ENCODE data around the gene GLYATL1.

The GLYATL1 gene

DNA sequence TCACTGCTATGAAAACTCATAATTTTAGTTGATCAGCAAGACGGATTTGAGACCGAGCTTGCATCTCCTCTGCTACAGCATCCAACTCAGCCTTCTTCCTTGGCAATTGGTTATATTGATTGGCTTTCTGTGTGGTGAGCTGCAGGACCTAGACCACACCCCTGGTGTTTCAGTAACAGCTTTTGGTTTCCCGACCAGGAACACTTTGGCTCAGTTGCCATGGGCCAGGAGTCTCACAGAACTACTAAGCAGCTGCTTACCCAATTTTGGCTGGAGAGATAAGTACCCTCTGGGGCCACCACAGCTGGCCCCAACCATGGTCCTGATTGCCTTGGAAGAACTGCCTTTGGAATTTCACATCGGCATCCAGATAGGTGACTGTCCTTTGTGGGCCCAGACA lies at the start of gene GLYATL1:
Gene GLYATL1, plus strand, starts transcription at position 212 of the 400 bp plus-strand sequence. CDS start 7,600 bp downstream, outside the sequence.
- intact Hi-C loops (cut with DNase I; ENCODE audit: low total_unique reads): no loop called here
- DNase-seq: no peak
- Histone ChIP-seq H3K4me3 (no peak within 1 kb of the TSS), H3K4me1 (no peaks in the 10 kb centered on the region), H3K27me3 (no peaks in the 10 kb centered on the region), H3K9me3 (no peaks in the 10 kb centered on the region), H3K36me3 (no peaks in the 10 kb centered on the region), H3K27ac (no peak within 1 kb of the TSS)
- TF ChIP-seq, protein P1, sequence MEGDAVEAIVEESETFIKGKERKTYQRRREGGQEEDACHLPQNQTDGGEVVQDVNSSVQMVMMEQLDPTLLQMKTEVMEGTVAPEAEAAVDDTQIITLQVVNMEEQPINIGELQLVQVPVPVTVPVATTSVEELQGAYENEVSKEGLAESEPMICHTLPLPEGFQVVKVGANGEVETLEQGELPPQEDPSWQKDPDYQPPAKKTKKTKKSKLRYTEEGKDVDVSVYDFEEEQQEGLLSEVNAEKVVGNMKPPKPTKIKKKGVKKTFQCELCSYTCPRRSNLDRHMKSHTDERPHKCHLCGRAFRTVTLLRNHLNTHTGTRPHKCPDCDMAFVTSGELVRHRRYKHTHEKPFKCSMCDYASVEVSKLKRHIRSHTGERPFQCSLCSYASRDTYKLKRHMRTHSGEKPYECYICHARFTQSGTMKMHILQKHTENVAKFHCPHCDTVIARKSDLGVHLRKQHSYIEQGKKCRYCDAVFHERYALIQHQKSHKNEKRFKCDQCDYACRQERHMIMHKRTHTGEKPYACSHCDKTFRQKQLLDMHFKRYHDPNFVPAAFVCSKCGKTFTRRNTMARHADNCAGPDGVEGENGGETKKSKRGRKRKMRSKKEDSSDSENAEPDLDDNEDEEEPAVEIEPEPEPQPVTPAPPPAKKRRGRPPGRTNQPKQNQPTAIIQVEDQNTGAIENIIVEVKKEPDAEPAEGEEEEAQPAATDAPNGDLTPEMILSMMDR (IDR thresholded peaks at IDR 0.05): no peak

- H3K27me3 ChIP-seq: no peaks in the 10 kb centered on the region
Observed at GRCh38 chr11:58893899-58894298, 45.4 kb upstream of the GLYATL1 start.

GRCh38 chr11:58898106-58898505 lies 41.2 kb upstream of the GLYATL1 start:
- no peak for DNase-seq
- H3K27me3 ChIP-seq: peaks cover 0 to 3% of the 10 kb centered on the region in 2 donors
- TF ChIP-seq, protein P1 (IDR thresholded peaks at IDR 0.05): no peak
- H3K4me3 ChIP-seq: no peak overlapping the region
- H3K27ac ChIP-seq: no peak overlapping the region
- H3K4me1 ChIP-seq: no peaks in the 10 kb centered on the region
- H3K9me3 ChIP-seq: no peaks in the 10 kb centered on the region
- H3K36me3 ChIP-seq: no peaks in the 10 kb centered on the region
- intact Hi-C loops (cut with DNase I; ENCODE audit: low total_unique reads): no loop called here

More at GRCh38 chr11:58893899-58894298, 45.4 kb upstream of the GLYATL1 start:
- no peaks in the 10 kb centered on the region for H3K4me1 ChIP-seq
- H3K27ac ChIP-seq: no peak overlapping the region
- H3K36me3 ChIP-seq: no peaks in the 10 kb centered on the region
- no peak overlapping the region for H3K4me3 ChIP-seq
- TF ChIP-seq, protein P1 (IDR thresholded peaks at IDR 0.05): no peak
- intact Hi-C loops (cut with DNase I; ENCODE audit: low total_unique reads): no loop called here
- no peak for DNase-seq
- no peaks in the 10 kb centered on the region for H3K9me3 ChIP-seq

DNA sequence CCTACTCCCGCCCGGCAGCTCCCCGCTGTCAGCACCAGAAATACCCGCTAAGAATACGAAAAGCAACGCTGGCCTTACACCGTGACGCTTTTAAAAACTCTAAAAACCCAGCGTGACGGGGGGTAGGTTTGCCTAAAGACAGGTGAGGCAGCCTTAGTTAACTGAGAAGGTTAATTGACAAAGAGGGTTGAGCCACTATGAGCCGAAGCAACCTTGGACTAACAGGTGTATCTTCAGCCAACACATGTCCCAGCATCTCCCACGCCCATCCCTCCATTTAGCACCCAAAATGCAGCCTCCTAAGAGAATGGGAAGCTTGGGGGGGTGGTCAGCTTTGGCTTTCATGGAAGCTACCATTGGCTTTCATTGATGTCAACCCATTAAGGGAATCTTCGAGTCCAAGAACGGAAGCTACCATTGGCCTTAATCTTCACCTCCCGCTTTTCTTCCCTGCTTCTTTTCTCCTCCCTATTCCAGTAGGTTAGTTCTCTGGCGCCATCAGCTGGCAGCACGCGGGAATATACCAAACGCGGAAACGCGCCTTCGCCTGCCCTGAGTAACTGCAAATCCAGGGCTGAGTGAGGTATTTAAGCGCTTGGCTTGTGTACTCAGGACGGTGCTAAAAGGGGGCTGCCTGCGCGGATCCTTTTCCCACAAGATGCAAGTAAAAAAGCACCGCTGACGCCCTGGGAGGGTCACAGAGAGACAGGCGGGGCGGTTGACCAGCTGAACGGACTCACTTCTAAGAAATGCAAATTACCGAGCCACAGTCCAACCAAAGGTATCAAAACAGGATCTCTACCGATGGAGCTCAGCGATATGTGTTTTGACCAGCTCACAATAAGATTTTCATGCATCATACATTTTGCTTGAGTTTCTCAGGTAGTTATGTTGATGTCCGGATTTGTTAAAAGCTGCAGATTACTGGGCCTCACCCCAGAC lies 38.5 kb upstream of the GLYATL1 start:
- intact Hi-C loops (cut with DNase I; ENCODE audit: low total_unique reads): no loop called here
- TF ChIP-seq, protein P1 (IDR thresholded peaks at IDR 0.05): no peak

DNA sequence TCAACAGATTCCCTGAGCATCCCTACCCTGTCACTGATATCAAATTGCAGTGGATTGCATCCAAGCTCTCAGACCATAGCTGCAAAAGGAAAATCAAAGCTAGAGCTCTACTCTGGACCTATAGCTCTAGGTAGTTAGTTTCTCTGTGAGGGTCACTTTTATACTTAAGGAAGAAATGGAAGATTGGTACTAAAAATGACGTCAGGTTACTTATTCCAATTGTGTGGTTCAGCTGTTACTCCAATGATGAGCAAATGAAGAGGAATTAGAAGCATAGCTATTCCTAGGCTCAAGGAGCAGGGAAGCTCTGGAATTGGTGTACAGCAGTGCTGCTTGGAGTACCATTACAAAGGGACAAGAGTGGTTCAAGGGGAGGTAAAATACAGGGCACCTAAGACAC lies 36.4 kb upstream of the GLYATL1 start:
- TF ChIP-seq, protein P1 (IDR thresholded peaks at IDR 0.05): no peak
- Histone ChIP-seq H3K4me3 (no peak overlapping the region), H3K27me3 (peaks cover 0 to 22% of the 10 kb centered on the region in 2 donors), H3K4me1 (peaks cover 0 to 11% (median 4%) of the 10 kb centered on the region in 4 donors), H3K9me3 (no peaks in the 10 kb centered on the region), H3K27ac (no peak overlapping the region), H3K36me3 (no peaks in the 10 kb centered on the region)
- no peak for DNase-seq
- intact Hi-C loops (cut with DNase I; ENCODE audit: low total_unique reads): no loop called here

More for the DNA sequence above, 38.5 kb upstream of the GLYATL1 start:
- Histone ChIP-seq H3K36me3 (no peaks in the 10 kb centered on the region), H3K4me1 (peaks cover 0 to 8% (median 4%) of the 10 kb centered on the region in 4 donors), H3K4me3 (no peak overlapping the region), H3K27ac (no peak overlapping the region), H3K27me3 (peaks cover 0 to 15% of the 10 kb centered on the region in 2 donors), H3K9me3 (no peaks in the 10 kb centered on the region)
- peak in 1 of 2 donors; percentile 59 for DNase-seq
